Panc1 (cell line): ENCODE results near the gene C1orf216.
"Not testable (repeated sequence)": the region's sequence is repeated elsewhere in the genome, so short reads cannot be mapped to it uniquely, and the experiment has no call there.

Source experiments
- POLR2AphosphoS5 ChIP-seq: IDR thresholded peaks from 2 replicates; pipeline ENCODE4 v1.6.1; 2012; ENCODE audit warnings: mild to moderate bottlenecking, low read depth, low read length, moderate library complexity
- SIN3A ChIP-seq: IDR thresholded peaks from 2 replicates; pipeline ENCODE4 v1.6.1; 2012; ENCODE audit warnings: low read depth, mild to moderate bottlenecking, low read length, moderate library complexity, borderline replicate concordance; ENCODE audit not compliant: insufficient read depth

DNA sequence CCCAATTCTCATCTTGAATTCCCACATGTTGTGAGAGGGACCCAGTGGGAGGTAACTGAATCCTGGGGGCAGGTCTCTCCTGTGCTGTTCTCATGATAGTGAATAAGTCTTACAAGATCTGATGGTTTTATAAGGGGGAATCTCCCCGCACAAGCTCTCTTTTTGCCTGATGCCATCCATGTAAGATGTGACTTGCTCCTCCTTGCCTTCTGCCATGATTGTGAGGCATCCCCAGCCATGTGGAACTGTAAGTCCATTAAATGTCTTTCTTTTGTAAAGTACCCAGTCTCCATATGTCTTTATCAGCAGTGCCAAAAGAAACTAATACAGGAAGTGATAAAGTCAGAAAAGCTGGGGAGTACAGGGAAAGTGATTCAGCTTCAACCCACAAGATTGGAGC is 19.5 kb downstream of the C1orf216 start:
- TF ChIP-seq SIN3A, POLR2AphosphoS5: not testable (repeated sequence)
